Esophagus squamous epithelium (tissue), 5 donors: ENCODE data around the gene LENEP. TPM values are rescaled to one million over a fixed set of nuclear protein-coding genes. Genes with fewer than 3 reads are reported as not detected.

Experiments
- DNase-seq: peaks from one replicate; lab custom pipeline; 2025; lab: John Stamatoyannopoulos, UW
- H3K27ac ChIP-seq, 4 donors: fragments of 200-600 bp; sonication (generic); one replicate each; pipeline ENCODE4 v1.5.1; 2016 to 2019; ENCODE audit warnings: mild to moderate bottlenecking in 1 of 4
- H3K27me3 ChIP-seq, 4 donors: fragments of 200-600 bp; sonication (generic); 1 replicate in 3 of 4; 2 replicates in 1 of 4; pipeline versions ENCODE4 v1.5.1 to v1.6.0; 2017 to 2021; ENCODE audit warnings: antibody characterized with exemption in 1 of 4
- H3K36me3 ChIP-seq, 3 donors: fragments of 200-600 bp; sonication (generic); one replicate each; pipeline ENCODE4 v1.5.1; 2016 to 2019
- H3K4me1 ChIP-seq, 3 donors: fragments of 200-600 bp; sonication (generic); one replicate each; pipeline ENCODE4 v1.5.1; 2017 to 2019
- H3K4me3 ChIP-seq, 4 donors: fragments of 200-600 bp; sonication (generic); 1 replicate in 3 of 4; 2 replicates in 1 of 4; pipeline ENCODE4 v1.5.1; 2016 to 2019; ENCODE audit warnings: mild to moderate bottlenecking in 2 of 4, moderate library complexity in 1 of 4
- H3K9me3 ChIP-seq, 3 donors: fragments of 200-600 bp; sonication (generic); one replicate each; pipeline ENCODE4 v1.5.1; 2016 to 2019
- POLR2A ChIP-seq, 4 donors: fragments of 450-650 bp; IDR thresholded peaks; one replicate each; pipeline ENCODE4 v1.6.1; 2017; ENCODE audit warnings: antibody characterized with exemption in 4 of 4, mild to moderate bottlenecking in 4 of 4, moderate library complexity in 3 of 4
- WGBS, 2 donors: methylation state at CpG; one replicate each; pipeline ENCODE4 v1.1.5; 2018; 5-methylcytosine and 5-hydroxymethylcytosine counted together
- intact Hi-C: fragments of 100-400 bp; cut with DNase I; formaldehyde crosslinking; loops from one replicate; pipeline ENCODE4 v1.15.0; 2022
- total RNA-seq, 4 donors: library from RNA; depleted of rRNA; stranded (reverse); fragments of >200 nt; gene quantifications; one replicate each; pipeline ENCODE4 v1.1.0, GENCODE V29; 2016
- TF ChIP-seq, protein P1 (sequence below), 6 experiments: fragments of 450-650 bp in 4 of 6; fragments of 200-600 bp in 2 of 6; sonication (generic) in 2 of 6; IDR thresholded peaks; one replicate each; pipeline ENCODE4 v1.5.1; 2016 to 2019; ENCODE audit warnings: antibody characterized with exemption in 6 of 6, mild to moderate bottlenecking in 4 of 6, moderate library complexity in 4 of 6
- donor health status: DM: yes; HTN: yes; CAD: no.

Gene LENEP
- total RNA-seq, 4 donors from 2014 or later = not detected

DNA sequence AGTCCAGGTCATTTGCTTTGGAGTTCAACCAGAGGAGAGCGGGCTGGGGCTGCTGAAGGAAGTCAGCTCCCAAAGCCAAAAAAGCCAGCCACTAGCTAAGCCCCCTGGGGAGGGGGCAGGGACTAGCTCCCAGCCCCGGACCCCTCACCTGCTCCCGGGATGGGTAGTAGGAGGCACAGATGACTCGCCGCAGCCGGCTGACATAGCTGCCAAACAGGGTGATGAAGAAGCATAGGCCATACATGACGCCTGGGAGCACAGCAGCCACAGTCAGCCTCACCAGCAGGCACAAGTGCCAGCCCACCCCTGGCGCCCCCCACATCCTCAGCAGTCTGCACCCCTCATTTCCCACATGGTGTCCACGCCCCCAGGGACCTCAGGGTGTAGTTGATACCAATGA, 32.8 kb downstream of the LENEP start:
- Histone ChIP-seq H3K27me3 (no peaks in the 10 kb centered on the region), H3K4me1 (peaks cover 0 to 40% (median 11%) of the 10 kb centered on the region in 3 donors), H3K4me3 (no peak overlapping the region), H3K27ac (peak overlapping the region in 1 of 4 donors; percentile 11), H3K9me3 (no peaks in the 10 kb centered on the region), H3K36me3 (no peaks in the 10 kb centered on the region)
- 33% methylated on average over 2 to 4 of the region's 9 CpGs for WGBS, 2 donors
- DNase-seq = no peak
- intact Hi-C loops = no loop called here
- TF ChIP-seq POLR2A (IDR thresholded peaks at IDR 0.05) = no peak
- TF ChIP-seq, protein P1, sequence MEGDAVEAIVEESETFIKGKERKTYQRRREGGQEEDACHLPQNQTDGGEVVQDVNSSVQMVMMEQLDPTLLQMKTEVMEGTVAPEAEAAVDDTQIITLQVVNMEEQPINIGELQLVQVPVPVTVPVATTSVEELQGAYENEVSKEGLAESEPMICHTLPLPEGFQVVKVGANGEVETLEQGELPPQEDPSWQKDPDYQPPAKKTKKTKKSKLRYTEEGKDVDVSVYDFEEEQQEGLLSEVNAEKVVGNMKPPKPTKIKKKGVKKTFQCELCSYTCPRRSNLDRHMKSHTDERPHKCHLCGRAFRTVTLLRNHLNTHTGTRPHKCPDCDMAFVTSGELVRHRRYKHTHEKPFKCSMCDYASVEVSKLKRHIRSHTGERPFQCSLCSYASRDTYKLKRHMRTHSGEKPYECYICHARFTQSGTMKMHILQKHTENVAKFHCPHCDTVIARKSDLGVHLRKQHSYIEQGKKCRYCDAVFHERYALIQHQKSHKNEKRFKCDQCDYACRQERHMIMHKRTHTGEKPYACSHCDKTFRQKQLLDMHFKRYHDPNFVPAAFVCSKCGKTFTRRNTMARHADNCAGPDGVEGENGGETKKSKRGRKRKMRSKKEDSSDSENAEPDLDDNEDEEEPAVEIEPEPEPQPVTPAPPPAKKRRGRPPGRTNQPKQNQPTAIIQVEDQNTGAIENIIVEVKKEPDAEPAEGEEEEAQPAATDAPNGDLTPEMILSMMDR (IDR thresholded peaks at IDR 0.05) = no peak

DNA sequence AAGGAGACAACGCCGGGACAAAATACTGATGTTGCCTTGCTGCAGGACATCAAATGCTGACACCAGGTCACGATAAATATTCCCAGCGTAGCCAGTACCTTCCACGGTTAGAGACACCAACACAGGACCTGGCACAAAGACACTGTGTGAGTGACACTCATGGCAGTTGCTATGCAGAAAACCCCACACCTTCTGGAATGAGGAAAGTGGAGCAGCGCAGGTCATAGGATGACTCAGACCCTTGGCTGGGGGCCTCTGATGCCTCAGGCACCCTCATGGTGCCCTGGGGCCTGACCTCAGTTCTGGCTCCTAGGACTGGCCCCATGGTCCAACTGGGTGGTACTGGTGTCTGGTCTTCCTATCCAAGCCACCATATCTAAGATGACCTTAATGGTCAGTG, 33.2 kb downstream of the LENEP start:
- Histone ChIP-seq H3K9me3 (no peaks in the 10 kb centered on the region), H3K27ac (peak overlapping the region in 1 of 4 donors; percentile 11), H3K27me3 (no peaks in the 10 kb centered on the region), H3K4me3 (no peak overlapping the region), H3K36me3 (no peaks in the 10 kb centered on the region), H3K4me1 (peaks cover 0 to 36% (median 11%) of the 10 kb centered on the region in 3 donors)
- WGBS, 2 donors = 35 to 71% methylated on average over 2 to 6 of the region's 6 CpGs
- DNase-seq = no peak
- intact Hi-C loops = no loop called here
- TF ChIP-seq, protein P1 (IDR thresholded peaks at IDR 0.05) = no peak
- TF ChIP-seq POLR2A (IDR thresholded peaks at IDR 0.05) = no peak

DNA sequence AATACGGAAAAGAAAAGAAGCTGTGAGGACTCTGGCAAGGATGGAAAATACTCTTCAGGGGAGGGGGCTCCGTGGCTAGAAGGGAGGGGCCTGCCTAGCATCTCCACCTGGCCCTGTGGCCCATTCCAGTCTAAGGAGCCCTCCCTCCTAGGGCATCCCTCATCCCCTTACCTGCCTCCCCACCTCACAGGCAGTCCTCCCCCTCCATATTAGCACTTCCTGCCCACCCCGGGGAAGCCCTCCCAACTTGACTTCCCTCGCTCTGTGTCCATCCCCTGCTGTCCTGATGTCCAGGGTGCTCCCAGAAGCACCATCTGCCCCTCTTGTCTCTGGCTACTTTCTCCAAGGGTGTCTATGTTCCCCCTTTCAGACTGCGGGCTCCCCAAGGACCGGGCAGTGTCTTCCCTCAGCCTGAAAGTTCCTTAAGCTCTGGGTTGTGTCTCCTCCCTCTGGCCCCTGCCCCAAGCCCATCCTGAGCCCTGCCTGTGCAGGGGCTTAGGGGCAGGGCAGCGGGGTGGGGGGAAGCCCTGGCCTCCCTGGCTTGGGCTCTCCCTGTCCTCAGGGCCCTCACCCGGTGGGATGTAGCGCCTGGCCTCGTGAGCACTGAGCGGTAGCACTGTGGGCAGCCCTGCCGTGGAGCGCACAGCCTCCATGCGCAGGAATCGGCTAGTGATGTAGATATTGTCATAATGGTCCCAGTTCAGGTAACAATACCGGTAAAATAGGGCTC, 36.3 kb downstream of the LENEP start:
- WGBS, 2 donors = 72 to 91% methylated on average over 6 to 9 of the region's 16 CpGs
- Histone ChIP-seq H3K4me1 (peaks cover 6 to 31% (median 13%) of the 10 kb centered on the region in 3 donors), H3K27ac (no peak overlapping the region), H3K4me3 (no peak overlapping the region), H3K27me3 (no peaks in the 10 kb centered on the region), H3K9me3 (no peaks in the 10 kb centered on the region), H3K36me3 (no peaks in the 10 kb centered on the region)
- no peak for TF ChIP-seq POLR2A (IDR thresholded peaks at IDR 0.05)
- TF ChIP-seq, protein P1 (IDR thresholded peaks at IDR 0.05) = no peak
- DNase-seq = no peak
- intact Hi-C loops = no loop called here

DNA sequence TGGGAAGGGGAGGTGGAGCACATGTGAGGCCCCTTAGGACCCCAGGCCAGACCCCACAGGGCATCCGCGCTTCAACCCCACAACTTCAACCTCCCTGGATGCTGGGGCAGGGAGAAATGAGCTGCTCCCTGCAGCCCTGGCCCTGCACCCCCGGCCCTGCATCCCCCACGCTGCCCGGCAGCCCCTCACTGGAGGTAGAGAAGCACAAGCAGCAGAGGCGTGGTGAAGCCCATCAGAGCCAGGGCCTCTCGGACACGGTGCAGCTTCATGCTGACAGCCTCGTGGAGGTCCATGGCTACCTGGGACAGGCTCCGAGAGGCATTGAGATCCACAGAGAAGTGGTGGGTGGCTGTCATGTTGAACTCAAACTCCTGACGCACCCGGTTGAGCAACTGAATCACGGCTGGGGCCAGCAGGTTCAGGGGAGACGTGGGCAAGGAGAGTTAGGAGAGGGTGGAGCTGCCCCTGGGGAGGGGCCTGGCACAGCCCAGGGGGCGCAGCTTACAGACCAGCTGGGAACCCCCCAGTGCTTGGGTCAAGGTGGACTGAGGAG, 36.9 kb downstream of the LENEP start:
- no peaks in the 10 kb centered on the region for H3K27me3 ChIP-seq
- no peak overlapping the region for H3K4me3 ChIP-seq
- H3K27ac ChIP-seq = no peak overlapping the region
- no peaks in the 10 kb centered on the region for H3K9me3 ChIP-seq
- WGBS, 2 donors = 50 to 82% methylated on average over 2 to 7 of the region's 15 CpGs
- TF ChIP-seq, protein P1 (IDR thresholded peaks at IDR 0.05) = no peak
- TF ChIP-seq POLR2A (IDR thresholded peaks at IDR 0.05) = no peak
- no peaks in the 10 kb centered on the region for H3K36me3 ChIP-seq
- no peak for DNase-seq
- H3K4me1 ChIP-seq = peaks cover 9 to 34% (median 13%) of the 10 kb centered on the region in 3 donors
- intact Hi-C loops = no loop called here

DNA sequence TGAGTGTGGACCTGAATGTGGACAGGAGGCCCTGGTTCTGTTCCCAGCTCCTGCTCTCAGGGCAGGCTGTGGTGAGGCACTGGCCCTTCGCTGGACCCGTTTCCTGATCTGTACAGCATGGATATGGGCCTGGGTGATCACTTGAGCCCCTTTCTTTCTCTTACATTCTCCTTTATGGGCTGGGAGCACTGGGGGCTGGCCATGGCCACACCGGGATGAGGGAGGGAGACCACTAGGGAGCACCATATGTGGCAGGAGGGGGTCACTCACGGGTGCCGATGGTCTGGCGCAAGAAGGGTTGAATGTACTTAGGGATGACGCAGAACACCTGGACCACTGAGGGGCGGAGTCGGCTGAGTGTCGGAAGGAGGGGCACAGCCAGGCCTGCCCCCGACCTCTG, 37.5 kb downstream of the LENEP start:
- DNase-seq = no peak
- no peak for TF ChIP-seq POLR2A (IDR thresholded peaks at IDR 0.05)
- TF ChIP-seq, protein P1 (IDR thresholded peaks at IDR 0.05) = no peak
- 72 to 86% methylated on average over 8 to 11 of the region's 11 CpGs for WGBS, 2 donors
- H3K4me1 ChIP-seq = peaks cover 9 to 31% (median 12%) of the 10 kb centered on the region in 3 donors
- H3K27ac ChIP-seq = no peak overlapping the region
- H3K36me3 ChIP-seq = no peaks in the 10 kb centered on the region
- no peak overlapping the region for H3K4me3 ChIP-seq
- intact Hi-C loops = no loop called here
- H3K9me3 ChIP-seq = no peaks in the 10 kb centered on the region
- H3K27me3 ChIP-seq = no peaks in the 10 kb centered on the region
